ENCODE data around the gene PIK3AP1. TPM values are rescaled to one million over a fixed set of nuclear protein-coding genes. Genes with fewer than 3 reads are reported as not detected.

The PIK3AP1 gene
- polyA plus RNA-seq, 1 of the 3 experiments (the other 2 are of a cell fraction) = 0.07 TPM

DNA sequence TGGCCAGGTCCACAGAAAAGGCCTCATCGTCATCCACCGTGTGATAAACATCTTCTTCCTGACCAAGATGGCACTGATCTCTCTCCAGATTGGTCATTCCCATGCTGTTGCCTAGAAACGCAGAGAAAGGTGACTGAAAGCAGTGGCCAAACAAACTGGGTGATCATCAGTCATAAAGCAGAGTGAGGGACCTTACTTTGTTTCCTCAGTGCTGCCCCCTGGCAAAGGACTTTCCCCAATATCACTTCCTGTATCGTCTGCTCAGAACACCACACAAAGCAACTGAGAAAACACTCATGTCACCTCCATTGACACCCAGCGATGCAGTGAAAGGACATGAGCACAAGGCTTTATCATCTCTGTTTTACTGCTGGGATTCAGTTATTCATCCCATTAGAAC is 93.5 kb downstream of the PIK3AP1 start (continued):
- TF ChIP-seq, protein P1, sequence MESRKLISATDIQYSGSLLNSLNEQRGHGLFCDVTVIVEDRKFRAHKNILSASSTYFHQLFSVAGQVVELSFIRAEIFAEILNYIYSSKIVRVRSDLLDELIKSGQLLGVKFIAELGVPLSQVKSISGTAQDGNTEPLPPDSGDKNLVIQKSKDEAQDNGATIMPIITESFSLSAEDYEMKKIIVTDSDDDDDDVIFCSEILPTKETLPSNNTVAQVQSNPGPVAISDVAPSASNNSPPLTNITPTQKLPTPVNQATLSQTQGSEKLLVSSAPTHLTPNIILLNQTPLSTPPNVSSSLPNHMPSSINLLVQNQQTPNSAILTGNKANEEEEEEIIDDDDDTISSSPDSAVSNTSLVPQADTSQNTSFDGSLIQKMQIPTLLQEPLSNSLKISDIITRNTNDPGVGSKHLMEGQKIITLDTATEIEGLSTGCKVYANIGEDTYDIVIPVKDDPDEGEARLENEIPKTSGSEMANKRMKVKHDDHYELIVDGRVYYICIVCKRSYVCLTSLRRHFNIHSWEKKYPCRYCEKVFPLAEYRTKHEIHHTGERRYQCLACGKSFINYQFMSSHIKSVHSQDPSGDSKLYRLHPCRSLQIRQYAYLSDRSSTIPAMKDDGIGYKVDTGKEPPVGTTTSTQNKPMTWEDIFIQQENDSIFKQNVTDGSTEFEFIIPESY (IDR thresholded peaks at IDR 0.05; ENCODE audit: borderline replicate concordance, low read depth) = no peak
- TF ChIP-seq JUND (IDR thresholded peaks at IDR 0.05) = no peak

DNA sequence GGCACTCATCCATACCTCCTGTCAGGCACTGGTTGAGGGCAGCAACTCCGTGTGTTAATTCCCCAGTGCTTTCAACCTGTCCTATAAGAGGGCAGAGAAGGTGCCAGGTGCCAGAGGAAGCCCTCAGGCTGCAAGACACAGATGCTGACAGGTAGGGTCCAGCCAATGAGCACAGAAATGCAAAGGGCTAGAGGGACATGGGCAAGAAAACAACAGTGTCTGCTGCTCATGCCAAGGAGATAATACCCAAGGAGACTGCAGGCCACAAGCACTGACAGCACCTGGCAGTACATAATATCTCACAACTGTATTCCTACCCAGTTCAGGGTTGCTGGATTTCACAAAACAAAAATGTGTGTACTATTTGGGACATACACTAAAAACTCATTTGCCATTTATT is 95.1 kb downstream of the PIK3AP1 start:
- DNase-seq = no peak
- Histone ChIP-seq H3K27me3 (ENCODE audit: insufficient read depth) (no peaks in the 10 kb centered on the region), H2AFZ (ENCODE audit: low read depth) (no peak overlapping the region), H3K36me3 (replicated peaks in 1 of 2; ENCODE audit: control insufficient read depth in 1 of 2, insufficient read depth in 2 of 2, low read length in 1 of 2) (no peaks in the 10 kb centered on the region), H3K9me3 (no peaks in the 10 kb centered on the region), H3K9me2 (no peaks in the 10 kb centered on the region), H3K4me1 (ENCODE audit: control insufficient read depth in 1 of 2, insufficient read depth in 2 of 2, low read depth in 1 of 2, low read length in 1 of 2) (no peaks in the 10 kb centered on the region), H3K79me2 (ENCODE audit: insufficient read depth) (no peaks in the 10 kb centered on the region), H3K4me2 (no peak overlapping the region), H4K20me1 (ENCODE audit: insufficient read depth) (no peaks in the 10 kb centered on the region), H3K27ac (ENCODE audit: low read depth in 2 of 2, low read length in 1 of 2) (no peak overlapping the region), H3F3A (replicated peaks; ENCODE audit: insufficient read depth) (no peaks in the 10 kb centered on the region), H3K4me3 (ENCODE audit: low read depth in 2 of 2, low read length in 1 of 2) (no peak overlapping the region), H3K9ac (no peak overlapping the region)
- ChIA-PET POLR2A (no interaction called here), CTCF (no interaction called here)
- 17% methylated on average over 1 of the region's 1 CpG for WGBS (ENCODE audit: low lambda C conversion rate)
- TF ChIP-seq, protein P2, sequence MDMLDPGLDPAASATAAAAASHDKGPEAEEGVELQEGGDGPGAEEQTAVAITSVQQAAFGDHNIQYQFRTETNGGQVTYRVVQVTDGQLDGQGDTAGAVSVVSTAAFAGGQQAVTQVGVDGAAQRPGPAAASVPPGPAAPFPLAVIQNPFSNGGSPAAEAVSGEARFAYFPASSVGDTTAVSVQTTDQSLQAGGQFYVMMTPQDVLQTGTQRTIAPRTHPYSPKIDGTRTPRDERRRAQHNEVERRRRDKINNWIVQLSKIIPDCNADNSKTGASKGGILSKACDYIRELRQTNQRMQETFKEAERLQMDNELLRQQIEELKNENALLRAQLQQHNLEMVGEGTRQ (IDR thresholded peaks at IDR 0.05; ENCODE audit: borderline replicate concordance, low read depth, low read length) = no peak
- TF ChIP-seq RAD21 (IDR thresholded peaks at IDR 0.05; ENCODE audit: low read length) = no peak
- TF ChIP-seq ELF1 (IDR thresholded peaks at IDR 0.05) = no peak
- no peak for TF ChIP-seq FOXM1 (IDR thresholded peaks at IDR 0.05; ENCODE audit: low read depth)
- TF ChIP-seq GABPA (IDR thresholded peaks at IDR 0.05; ENCODE audit: low read depth) = no peak
- TF ChIP-seq RXRA (IDR thresholded peaks at IDR 0.05; ENCODE audit: borderline replicate concordance, low read depth) = no peak
- TF ChIP-seq TCF12 (IDR thresholded peaks at IDR 0.05) = no peak
- no peak for TF ChIP-seq TEAD4 (IDR thresholded peaks at IDR 0.05; ENCODE audit: borderline replicate concordance, insufficient read depth)
- no peak for TF ChIP-seq FOXJ3 (CRISPR knock-in tag; IDR thresholded peaks at IDR 0.05)
- no peak for TF ChIP-seq RCOR1 (IDR thresholded peaks at IDR 0.05; ENCODE audit: low read length)
- no peak for TF ChIP-seq SIN3A (IDR thresholded peaks at IDR 0.05; ENCODE audit: borderline replicate concordance, low read depth, low read length)

DNA sequence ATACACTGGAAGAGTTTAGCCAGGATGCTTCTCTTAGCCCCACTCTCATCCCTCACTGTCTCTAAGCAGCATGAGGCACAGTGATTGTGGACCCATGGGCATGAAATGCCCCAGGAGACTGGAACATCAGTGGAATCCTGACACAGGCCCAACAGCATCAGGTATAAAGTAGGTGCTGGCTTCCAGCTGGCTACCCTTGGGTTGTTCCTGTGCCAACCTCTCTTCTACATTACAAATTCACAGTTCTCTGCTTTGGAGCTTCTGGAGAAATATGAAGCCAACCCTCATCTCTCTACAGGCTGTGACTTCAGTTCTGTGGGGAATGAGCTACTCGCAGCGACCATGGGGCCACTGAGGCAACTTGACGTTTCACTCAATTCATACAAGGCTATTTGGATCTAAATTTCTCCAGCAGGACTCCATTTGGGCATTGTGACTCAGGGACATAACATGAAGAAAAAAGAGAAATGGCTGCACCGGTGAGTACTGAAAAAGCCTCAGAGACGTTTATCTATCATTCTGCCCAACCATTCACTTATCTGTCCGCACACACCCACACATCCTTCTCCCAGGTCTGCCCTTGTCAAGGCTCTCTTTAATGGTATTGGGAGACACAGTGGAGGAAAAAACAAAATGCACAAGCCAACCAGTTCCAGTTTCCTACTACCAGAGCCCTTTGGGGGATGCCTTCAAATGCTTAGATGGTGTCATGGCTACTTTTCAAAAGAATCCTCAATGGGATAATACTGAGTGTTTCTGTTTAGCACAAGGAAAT is 98.1 kb downstream of the PIK3AP1 start:
- Histone ChIP-seq H3K9ac (no peak overlapping the region), H3K4me1 (ENCODE audit: control insufficient read depth in 1 of 2, insufficient read depth in 2 of 2, low read depth in 1 of 2, low read length in 1 of 2) (no peaks in the 10 kb centered on the region; a peak in 1 of 4 replicates), H2AFZ (ENCODE audit: low read depth) (no peak overlapping the region), H3K79me2 (ENCODE audit: insufficient read depth) (no peaks in the 10 kb centered on the region), H3K4me2 (no peak overlapping the region), H4K20me1 (ENCODE audit: insufficient read depth) (no peaks in the 10 kb centered on the region), H3K36me3 (replicated peaks in 1 of 2; ENCODE audit: control insufficient read depth in 1 of 2, insufficient read depth in 2 of 2, low read length in 1 of 2) (no peaks in the 10 kb centered on the region), H3K27me3 (ENCODE audit: insufficient read depth) (no peaks in the 10 kb centered on the region), H3K9me2 (no peaks in the 10 kb centered on the region), H3K27ac (ENCODE audit: low read depth in 2 of 2, low read length in 1 of 2) (no peak overlapping the region), H3K9me3 (no peaks in the 10 kb centered on the region), H3F3A (replicated peaks; ENCODE audit: insufficient read depth) (no peaks in the 10 kb centered on the region), H3K4me3 (ENCODE audit: low read depth in 2 of 2, low read length in 1 of 2) (no peak overlapping the region)
- ChIA-PET POLR2A (no interaction called here), CTCF (interaction anchor here (0.7 to 2.6 kb wide), 2 partner anchors 14 to 18 kb away, joined by 3 to 12 read pairs; no protein-coding TSS in a partner anchor)
- TF ChIP-seq NFIC (IDR thresholded peaks at IDR 0.05; ENCODE audit: borderline replicate concordance) = no peak
- no peak for TF ChIP-seq RXRA (IDR thresholded peaks at IDR 0.05; ENCODE audit: borderline replicate concordance, low read depth)
- TF ChIP-seq TCF12 (IDR thresholded peaks at IDR 0.05) = no peak
- TF ChIP-seq, protein P3, sequence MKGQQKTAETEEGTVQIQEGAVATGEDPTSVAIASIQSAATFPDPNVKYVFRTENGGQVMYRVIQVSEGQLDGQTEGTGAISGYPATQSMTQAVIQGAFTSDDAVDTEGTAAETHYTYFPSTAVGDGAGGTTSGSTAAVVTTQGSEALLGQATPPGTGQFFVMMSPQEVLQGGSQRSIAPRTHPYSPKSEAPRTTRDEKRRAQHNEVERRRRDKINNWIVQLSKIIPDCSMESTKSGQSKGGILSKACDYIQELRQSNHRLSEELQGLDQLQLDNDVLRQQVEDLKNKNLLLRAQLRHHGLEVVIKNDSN (IDR thresholded peaks at IDR 0.05; ENCODE audit: borderline replicate concordance, low read depth) = no peak
- no peak for TF ChIP-seq FOSL2 (IDR thresholded peaks at IDR 0.05; ENCODE audit: borderline replicate concordance, low read depth)
- TF ChIP-seq SIN3A (IDR thresholded peaks at IDR 0.05; ENCODE audit: borderline replicate concordance, low read depth, low read length) = no peak
- TF ChIP-seq ELF1 (IDR thresholded peaks at IDR 0.05) = no peak
- no peak for TF ChIP-seq RAD21 (IDR thresholded peaks at IDR 0.05; ENCODE audit: low read length)
- TF ChIP-seq, protein P2 (IDR thresholded peaks at IDR 0.05; ENCODE audit: borderline replicate concordance, low read depth, low read length) = no peak
- no peak for TF ChIP-seq EZH2phosphoT487 (IDR thresholded peaks at IDR 0.05; ENCODE audit: borderline replicate concordance, low read depth)
- no peak for TF ChIP-seq MEF2A (IDR thresholded peaks at IDR 0.05; ENCODE audit: borderline replicate concordance, low read depth)
- TF ChIP-seq, protein P4, sequence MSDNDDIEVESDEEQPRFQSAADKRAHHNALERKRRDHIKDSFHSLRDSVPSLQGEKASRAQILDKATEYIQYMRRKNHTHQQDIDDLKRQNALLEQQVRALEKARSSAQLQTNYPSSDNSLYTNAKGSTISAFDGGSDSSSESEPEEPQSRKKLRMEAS (IDR thresholded peaks at IDR 0.05; ENCODE audit: low read depth) = no peak
- DNase-seq = no peak
- WGBS (ENCODE audit: low lambda C conversion rate) = 86% methylated on average over 6 of the region's 6 CpGs
